ENCODE measurements around the gene NPIPB8.
"Not testable (repeated sequence)": the region's sequence is repeated elsewhere in the genome, so short reads cannot be mapped to it uniquely, and the experiment has no call there.

DNA sequence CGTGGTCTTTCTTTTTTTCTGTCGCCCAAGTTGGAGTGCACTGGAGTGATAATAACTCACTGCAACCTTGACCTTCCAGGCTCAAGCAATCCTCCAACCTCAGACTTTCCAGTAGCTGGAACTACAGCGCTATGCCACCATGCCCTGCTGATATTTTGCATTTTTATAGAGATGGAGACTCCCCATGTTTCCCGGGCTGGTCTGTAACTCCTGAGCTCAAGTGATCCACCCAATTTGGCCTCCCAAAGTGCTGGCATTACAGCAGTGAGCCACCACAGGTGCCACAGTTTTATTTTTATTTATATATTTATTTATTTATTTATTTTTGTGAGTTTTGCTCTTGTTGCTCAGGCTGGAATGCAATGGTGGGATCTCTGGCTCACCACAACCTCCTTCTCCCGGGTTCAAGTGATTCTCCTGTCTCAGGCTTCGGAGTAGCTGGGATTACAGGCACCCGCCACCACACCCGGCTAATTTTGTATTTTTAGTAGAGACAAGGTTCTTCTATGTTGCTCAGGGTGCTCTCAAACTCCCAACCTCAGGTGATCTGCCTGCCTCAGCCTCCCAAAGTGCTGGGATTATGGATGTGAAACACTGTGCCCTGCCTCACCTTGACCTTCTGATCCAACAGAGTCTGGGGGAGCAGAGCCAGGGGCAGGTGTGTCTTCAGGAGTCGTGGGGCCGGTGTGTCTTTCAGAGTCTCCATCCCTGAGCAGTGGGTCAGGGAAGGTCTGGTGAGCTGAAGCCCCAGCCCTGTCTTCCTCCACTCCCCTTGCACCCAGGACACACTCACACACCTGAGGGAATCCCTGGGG lies 30.0 kb upstream of the NPIPB8 start:
- TF ChIP-seq, protein P1, sequence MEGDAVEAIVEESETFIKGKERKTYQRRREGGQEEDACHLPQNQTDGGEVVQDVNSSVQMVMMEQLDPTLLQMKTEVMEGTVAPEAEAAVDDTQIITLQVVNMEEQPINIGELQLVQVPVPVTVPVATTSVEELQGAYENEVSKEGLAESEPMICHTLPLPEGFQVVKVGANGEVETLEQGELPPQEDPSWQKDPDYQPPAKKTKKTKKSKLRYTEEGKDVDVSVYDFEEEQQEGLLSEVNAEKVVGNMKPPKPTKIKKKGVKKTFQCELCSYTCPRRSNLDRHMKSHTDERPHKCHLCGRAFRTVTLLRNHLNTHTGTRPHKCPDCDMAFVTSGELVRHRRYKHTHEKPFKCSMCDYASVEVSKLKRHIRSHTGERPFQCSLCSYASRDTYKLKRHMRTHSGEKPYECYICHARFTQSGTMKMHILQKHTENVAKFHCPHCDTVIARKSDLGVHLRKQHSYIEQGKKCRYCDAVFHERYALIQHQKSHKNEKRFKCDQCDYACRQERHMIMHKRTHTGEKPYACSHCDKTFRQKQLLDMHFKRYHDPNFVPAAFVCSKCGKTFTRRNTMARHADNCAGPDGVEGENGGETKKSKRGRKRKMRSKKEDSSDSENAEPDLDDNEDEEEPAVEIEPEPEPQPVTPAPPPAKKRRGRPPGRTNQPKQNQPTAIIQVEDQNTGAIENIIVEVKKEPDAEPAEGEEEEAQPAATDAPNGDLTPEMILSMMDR (IDR thresholded peaks at IDR 0.05), result not testable (repeated sequence)
- TF ChIP-seq POLR2A, EP300 (IDR thresholded peaks at IDR 0.05): not testable (repeated sequence)
